Neural progenitor cell (in vitro differentiated cells): ENCODE measurements around the gene SKI. TPM values are rescaled to one million over a fixed set of nuclear protein-coding genes. Genes with fewer than 3 reads are reported as not detected.

Source experiments
- DNase-seq: peaks from one replicate; pipeline ENCODE4 v3.0.0-alpha.2; 2016; ENCODE audit warnings: low spot score
- H2AFZ ChIP-seq: fragments of 200-600 bp; sonication (generic); replicated peaks from 2 replicates; pipeline ENCODE4 v1.6.1; 2016; ENCODE audit warnings: antibody characterized with exemption
- H3F3A ChIP-seq: fragments of 200-600 bp; sonication (generic); 2 replicates; pipeline ENCODE4 v1.6.1; 2016; ENCODE audit warnings: antibody characterized with exemption, low read depth
- H3K27ac ChIP-seq: fragments of 200-600 bp; sonication (generic); 2 replicates; pipeline ENCODE4 v1.5.1; 2016; ENCODE audit warnings: mild to moderate bottlenecking
- H3K27me3 ChIP-seq: fragments of 200-600 bp; sonication (generic); 2 replicates; pipeline ENCODE4 v1.6.1; 2016; ENCODE audit warnings: mild to moderate bottlenecking, moderate library complexity
- H3K36me3 ChIP-seq: fragments of 200-600 bp; sonication (generic); 2 replicates; pipeline ENCODE4 v1.5.1; 2016
- H3K4me1 ChIP-seq: fragments of 200-600 bp; sonication (generic); 2 replicates; pipeline ENCODE4 v1.6.1; 2016; ENCODE audit warnings: mixed run types
- H3K4me2 ChIP-seq: fragments of 200-600 bp; sonication (generic); 2 replicates; pipeline ENCODE4 v1.6.1; 2016
- H3K4me3 ChIP-seq: fragments of 200-600 bp; sonication (generic); 2 replicates; pipeline ENCODE4 v1.5.1; 2016
- H3K79me2 ChIP-seq: fragments of 200-600 bp; sonication (generic); 2 replicates; pipeline ENCODE4 v1.6.1; 2016; ENCODE audit warnings: low read depth
- H3K9ac ChIP-seq: fragments of 200-600 bp; sonication (generic); 2 replicates; pipeline ENCODE4 v1.6.1; 2016
- H3K9me3 ChIP-seq: fragments of 200-600 bp; sonication (generic); 2 replicates; pipeline ENCODE4 v1.5.1; 2016; ENCODE audit warnings: low read depth
- H4K20me1 ChIP-seq: fragments of 200-600 bp; sonication (generic); 2 replicates; pipeline ENCODE4 v1.6.1; 2016; ENCODE audit warnings: low read depth
- H3K27ac Mint-ChIP-seq: 3 replicates; pipeline ENCODE4 v1.8.0; 2021; ENCODE audit warnings: mixed read lengths
- H3K27me3 Mint-ChIP-seq: 2 replicates; pipeline ENCODE4 v1.8.0; 2022; ENCODE audit warnings: low read depth, mild to moderate bottlenecking, inconsistent platforms, moderate library complexity, mixed read lengths; ENCODE audit not compliant: insufficient read depth
- H3K36me3 Mint-ChIP-seq: 3 replicates; pipeline ENCODE4 v1.8.0; 2021; ENCODE audit warnings: mixed read lengths
- H3K4me1 Mint-ChIP-seq: 3 replicates; pipeline ENCODE4 v1.8.0; 2021; ENCODE audit warnings: mixed read lengths
- H3K4me3 Mint-ChIP-seq: 3 replicates; pipeline ENCODE4 v1.8.0; 2021; ENCODE audit warnings: mild to moderate bottlenecking, moderate library complexity, mixed read lengths
- H3K9me3 Mint-ChIP-seq: 3 replicates; pipeline ENCODE4 v1.8.0; 2020; ENCODE audit warnings: mixed read lengths
- CTCF ChIP-seq: fragments of 200-600 bp; sonication (generic); IDR thresholded peaks from 2 replicates; pipeline ENCODE4 v1.5.1; 2017; ENCODE audit warnings: antibody characterized with exemption, mild to moderate bottlenecking
- EZH2 ChIP-seq: fragments of 200-600 bp; sonication (generic); IDR thresholded peaks from 2 replicates; pipeline ENCODE4 v1.6.1; 2017; ENCODE audit warnings: antibody characterized with exemption, mild to moderate bottlenecking, moderate library complexity
- EZH2phosphoT487 ChIP-seq: fragments of 200-600 bp; sonication (generic); IDR thresholded peaks from 2 replicates; pipeline ENCODE4 v1.6.1; 2017; ENCODE audit warnings: antibody characterized with exemption
- total RNA-seq: library from RNA; depleted of rRNA; stranded (reverse); fragments of >200 nt; gene quantifications from 2 replicates; pipeline ENCODE4 v1.2.3, GENCODE V29; 2015; ENCODE audit warnings: low replicate concordance

Gene SKI
- total RNA-seq, 1 donor from 2014 or later, result 7.4 TPM

GRCh38 chr1:2236695-2237677, 8.9 kb downstream of the SKI start:
- Histone ChIP-seq H3K4me3 (no peak overlapping the region), H3K36me3 (no peaks in the 10 kb centered on the region), H3K27ac (no peak overlapping the region), H3K4me1 (peaks cover 27% of the 10 kb centered on the region), H3F3A (no peaks in the 10 kb centered on the region), H3K9ac (no peak overlapping the region), H3K9me3 (no peaks in the 10 kb centered on the region), H4K20me1 (peaks cover 100% of the 10 kb centered on the region), H3K79me2 (peaks cover 100% of the 10 kb centered on the region), H3K4me2 (no peak overlapping the region), H2AFZ (no peak overlapping the region), H3K27me3 (no peaks in the 10 kb centered on the region)
- H3K36me3 Mint-ChIP-seq, result peaks cover 18% of the 10 kb centered on the region
- no peak for TF ChIP-seq EZH2
- no peak for TF ChIP-seq CTCF
- TF ChIP-seq EZH2phosphoT487, result no peak
- no peak overlapping the region for H3K4me3 Mint-ChIP-seq
- H3K27me3 Mint-ChIP-seq, result peaks cover 3% of the 10 kb centered on the region
- no peaks in the 10 kb centered on the region for H3K9me3 Mint-ChIP-seq
- DNase-seq, result no peak
- peaks cover 71% of the 10 kb centered on the region for H3K4me1 Mint-ChIP-seq
- no peak overlapping the region for H3K27ac Mint-ChIP-seq

- Histone ChIP-seq H3F3A (no peaks in the 10 kb centered on the region), H3K27ac (no peak overlapping the region), H3K4me1 (peaks cover 21% of the 10 kb centered on the region), H3K9ac (no peak overlapping the region), H3K9me3 (no peaks in the 10 kb centered on the region), H3K79me2 (peaks cover 100% of the 10 kb centered on the region), H3K4me3 (no peak overlapping the region), H3K27me3 (no peaks in the 10 kb centered on the region), H3K36me3 (no peaks in the 10 kb centered on the region), H3K4me2 (no peak overlapping the region), H4K20me1 (peaks cover 100% of the 10 kb centered on the region), H2AFZ (no peak overlapping the region)
- DNase-seq, result no peak
- Mint-ChIP-seq H3K27me3 (peaks cover 3% of the 10 kb centered on the region), H3K36me3 (peaks cover 18% of the 10 kb centered on the region), H3K27ac (no peak overlapping the region), H3K9me3 (no peaks in the 10 kb centered on the region), H3K4me3 (no peak overlapping the region), H3K4me1 (peaks cover 72% of the 10 kb centered on the region)
- no peak for TF ChIP-seq EZH2
- no peak for TF ChIP-seq EZH2phosphoT487
- peak; percentile 24 for TF ChIP-seq CTCF
These were observed 9.7 kb downstream of the SKI start for GRCh38 chr1:2237773-2238172.

GRCh38 chr1:2238361-2239012, 10.4 kb downstream of the SKI start:
- Histone ChIP-seq H4K20me1 (peaks cover 100% of the 10 kb centered on the region), H3K4me3 (no peak overlapping the region)

More at GRCh38 chr1:2238361-2239012, 10.4 kb downstream of the SKI start:
- H3K27me3 ChIP-seq, result no peaks in the 10 kb centered on the region
- no peak for TF ChIP-seq EZH2
- no peak for TF ChIP-seq CTCF
- TF ChIP-seq EZH2phosphoT487, result no peak
- H3K27ac Mint-ChIP-seq, result no peak overlapping the region
- H3K4me1 Mint-ChIP-seq, result peaks cover 73% of the 10 kb centered on the region
- H3K9ac ChIP-seq, result no peak overlapping the region
- H3K9me3 ChIP-seq, result no peaks in the 10 kb centered on the region
- H3K27me3 Mint-ChIP-seq, result peaks cover 3% of the 10 kb centered on the region
- H3K4me3 Mint-ChIP-seq, result no peak overlapping the region
- H2AFZ ChIP-seq, result no peak overlapping the region
- DNase-seq, result no peak
- H3F3A ChIP-seq, result no peaks in the 10 kb centered on the region
- no peaks in the 10 kb centered on the region for H3K9me3 Mint-ChIP-seq
- H3K79me2 ChIP-seq, result peaks cover 100% of the 10 kb centered on the region
- no peak overlapping the region for H3K4me2 ChIP-seq
- peaks cover 18% of the 10 kb centered on the region for H3K36me3 Mint-ChIP-seq
- H3K27ac ChIP-seq, result no peak overlapping the region
- H3K4me1 ChIP-seq, result peaks cover 17% of the 10 kb centered on the region
- H3K36me3 ChIP-seq, result no peaks in the 10 kb centered on the region
